ENCODE data around the gene ADARB1.

ADARB1 gene

DNA sequence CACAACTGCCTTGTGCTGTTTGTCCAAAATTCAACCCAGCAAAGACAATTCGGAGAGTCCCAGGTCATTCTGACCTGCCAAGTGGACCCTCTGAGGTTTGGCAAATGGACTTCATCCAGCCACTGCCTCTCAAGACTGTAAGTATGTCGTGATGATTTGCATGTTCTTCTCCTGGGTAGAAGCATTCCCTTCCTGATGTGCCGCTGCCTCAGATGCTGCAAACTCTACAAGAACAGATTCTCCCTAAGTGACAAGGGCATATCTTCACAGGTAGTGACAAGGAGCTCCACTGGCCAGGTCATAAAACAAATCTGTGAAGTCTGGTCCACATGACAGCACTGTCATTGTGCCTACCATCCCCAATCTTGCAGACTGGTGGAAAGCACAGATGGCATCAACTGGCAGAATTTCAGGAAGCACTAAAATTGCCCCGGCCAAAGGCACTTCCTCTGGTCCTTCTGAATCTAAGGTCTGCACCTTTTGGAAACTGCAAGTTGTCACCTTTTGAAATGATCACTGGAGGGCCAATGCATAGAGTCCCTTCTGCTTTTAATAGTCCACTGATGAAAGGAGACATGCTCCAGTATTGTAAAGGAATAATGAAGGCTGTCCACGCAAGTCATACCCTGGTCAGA is 185.9 kb downstream of the ADARB1 start:
- no peak for DNase-seq (ENCODE audit: low read depth in 1 of 2, low spot score in 1 of 2)

DNA sequence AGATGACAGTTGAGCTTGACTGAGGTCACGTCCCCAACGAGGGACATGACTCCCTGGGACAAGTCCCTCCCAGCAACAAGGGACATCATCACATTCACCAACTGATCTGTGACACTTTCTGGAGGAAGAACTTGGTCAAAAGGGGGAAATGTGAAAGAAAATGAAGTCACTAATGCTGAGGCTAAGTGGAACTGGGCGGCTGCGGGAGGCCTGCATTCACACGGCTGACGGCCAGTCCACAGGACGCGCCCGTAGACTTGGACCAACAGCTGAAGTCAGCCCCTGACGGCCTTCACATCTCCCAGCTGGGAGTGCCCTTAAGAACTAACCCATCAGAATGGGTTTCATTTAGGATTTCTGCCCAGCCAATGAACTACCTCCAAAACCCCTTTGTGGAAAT is 186.7 kb downstream of the ADARB1 start:
- no peak for DNase-seq (ENCODE audit: low read depth in 1 of 2, low spot score in 1 of 2)

DNA sequence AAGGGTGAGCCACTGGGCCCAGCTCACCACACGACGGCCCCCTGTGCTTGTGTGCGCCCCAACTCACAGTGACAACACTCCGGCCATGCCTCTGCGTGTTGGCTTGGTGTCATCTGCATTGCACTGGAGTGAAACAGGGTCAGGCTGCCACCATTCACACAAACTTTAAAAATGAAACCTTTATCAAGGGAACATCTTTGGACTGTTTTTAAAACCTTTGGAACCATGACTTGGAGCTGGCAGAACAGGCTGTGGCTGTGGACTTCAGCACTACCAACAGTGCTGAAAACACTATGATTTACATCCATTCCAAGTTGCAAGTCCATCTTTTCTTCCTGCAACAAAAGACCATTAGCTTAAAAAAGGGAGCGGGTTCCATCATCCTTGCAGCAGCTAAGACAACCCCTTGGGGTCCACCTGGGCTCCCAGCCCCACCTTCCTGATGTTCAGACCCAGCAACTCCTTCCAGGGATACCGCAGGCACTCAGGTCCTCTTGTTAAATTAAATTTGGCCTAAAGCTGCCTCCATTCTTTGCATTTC is 187.7 kb downstream of the ADARB1 start:
- DNase-seq (ENCODE audit: low read depth in 1 of 2, low spot score in 1 of 2), result no peak

DNA sequence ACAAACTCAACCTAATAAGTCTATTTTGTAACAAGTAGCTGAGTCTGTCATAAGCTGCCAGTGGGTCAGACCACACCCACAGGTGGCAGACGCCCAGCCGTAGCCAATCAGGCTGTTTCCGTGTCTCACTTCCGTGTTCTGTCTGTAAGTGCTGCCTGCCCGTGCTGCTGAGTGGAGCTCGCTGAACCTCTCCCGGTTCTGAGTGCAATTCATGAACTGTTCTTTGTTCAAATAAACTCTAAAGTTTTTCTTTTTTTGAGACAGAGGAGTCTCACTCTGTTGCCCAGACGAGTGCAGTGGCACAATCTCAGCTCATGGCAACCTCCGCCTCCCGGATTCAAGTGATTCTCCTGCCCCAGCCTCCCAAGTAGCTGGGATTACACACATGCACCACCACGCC is 188.2 kb downstream of the ADARB1 start:
- no peak for DNase-seq (ENCODE audit: low read depth in 1 of 2, low spot score in 1 of 2)

DNA sequence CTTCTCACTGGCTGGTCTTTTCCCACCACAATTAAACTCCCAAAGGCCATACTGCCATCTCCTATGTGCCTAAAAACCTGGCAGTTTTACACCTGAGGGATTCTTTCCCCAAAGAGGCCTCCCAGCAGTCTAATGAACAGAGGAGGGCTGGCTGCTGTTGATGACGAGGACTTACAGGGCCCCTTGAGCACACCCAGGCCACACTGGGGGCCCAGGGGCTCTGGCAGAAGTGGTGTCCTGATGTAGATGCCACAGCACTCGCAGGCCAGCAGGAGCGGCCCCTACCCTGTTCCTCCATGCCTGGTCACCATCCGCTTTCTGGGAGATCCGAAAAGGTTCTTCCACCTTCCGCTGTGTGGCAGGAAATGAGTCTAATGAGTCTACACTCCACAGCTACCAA is 189.2 kb downstream of the ADARB1 start:
- DNase-seq (ENCODE audit: low read depth in 1 of 2, low spot score in 1 of 2), result no peak

DNA sequence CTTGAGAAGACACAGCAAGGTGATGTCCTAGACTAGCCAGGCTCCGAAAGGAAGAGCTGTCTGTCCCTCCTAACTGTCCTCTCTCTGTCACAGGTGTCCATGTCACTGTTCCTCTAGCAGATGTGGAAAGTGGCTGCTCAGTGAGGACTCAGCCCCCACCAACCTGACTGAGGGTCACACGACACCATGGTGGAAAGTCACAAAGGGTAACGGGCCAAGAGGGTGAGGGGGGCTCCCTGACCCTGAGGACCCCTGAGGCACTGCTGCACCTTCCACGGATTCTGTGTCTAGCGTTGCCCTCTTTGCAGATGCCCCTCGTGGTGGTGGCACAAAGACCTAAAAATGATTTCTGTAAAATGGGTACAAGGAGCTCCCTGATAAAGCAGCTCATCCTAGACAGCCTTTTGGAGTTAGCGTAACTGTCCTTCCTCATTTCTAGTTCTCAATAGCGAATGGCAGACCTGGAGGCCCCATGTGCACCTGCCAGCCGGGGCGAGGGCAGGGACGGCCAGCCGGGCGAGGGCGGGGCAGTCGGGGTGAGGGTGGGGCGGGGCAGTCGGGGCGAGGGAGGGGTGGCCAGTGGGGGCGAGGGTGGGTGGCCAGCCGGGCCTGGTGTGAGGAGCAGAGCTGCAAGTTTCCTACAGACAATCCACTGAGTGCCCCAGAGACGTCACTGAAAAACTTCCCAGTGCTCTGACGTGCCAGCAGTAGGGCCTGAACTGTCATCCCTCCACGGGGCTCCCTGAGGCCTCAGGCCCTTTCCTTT is 189.9 kb downstream of the ADARB1 start:
- DNase-seq (ENCODE audit: low read depth in 1 of 2, low spot score in 1 of 2), result no peak

DNA sequence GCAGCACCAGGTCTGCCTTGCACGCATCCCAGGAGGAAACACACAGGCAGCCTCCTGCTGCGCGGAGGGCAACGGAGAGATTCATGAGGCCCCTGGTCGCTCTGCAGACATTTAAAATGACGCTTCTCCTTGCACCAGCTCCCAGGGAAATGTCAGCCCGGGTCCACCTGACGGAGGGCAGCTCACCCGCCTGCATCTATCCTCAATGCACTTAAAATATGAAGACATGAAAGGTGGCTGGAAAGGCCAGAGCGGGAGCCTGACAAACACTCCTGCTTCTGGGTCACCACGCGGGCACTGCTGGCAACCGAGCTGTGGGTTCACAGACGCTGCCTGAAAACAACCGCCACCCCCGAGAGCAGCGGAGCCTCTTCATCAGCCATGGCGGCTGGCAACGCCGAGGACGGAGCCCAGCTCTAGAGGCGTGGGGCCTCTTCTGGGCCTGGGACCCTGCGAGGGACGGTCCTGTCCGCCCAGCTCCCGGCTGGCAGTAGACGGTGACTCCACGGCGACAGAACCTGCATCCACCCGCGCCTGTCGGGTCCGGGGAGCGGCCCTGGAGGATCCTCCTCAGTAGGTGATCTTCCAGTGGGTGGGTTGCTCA is 190.6 kb downstream of the ADARB1 start:
- DNase-seq (ENCODE audit: low read depth in 1 of 2, low spot score in 1 of 2), result no peak

DNA sequence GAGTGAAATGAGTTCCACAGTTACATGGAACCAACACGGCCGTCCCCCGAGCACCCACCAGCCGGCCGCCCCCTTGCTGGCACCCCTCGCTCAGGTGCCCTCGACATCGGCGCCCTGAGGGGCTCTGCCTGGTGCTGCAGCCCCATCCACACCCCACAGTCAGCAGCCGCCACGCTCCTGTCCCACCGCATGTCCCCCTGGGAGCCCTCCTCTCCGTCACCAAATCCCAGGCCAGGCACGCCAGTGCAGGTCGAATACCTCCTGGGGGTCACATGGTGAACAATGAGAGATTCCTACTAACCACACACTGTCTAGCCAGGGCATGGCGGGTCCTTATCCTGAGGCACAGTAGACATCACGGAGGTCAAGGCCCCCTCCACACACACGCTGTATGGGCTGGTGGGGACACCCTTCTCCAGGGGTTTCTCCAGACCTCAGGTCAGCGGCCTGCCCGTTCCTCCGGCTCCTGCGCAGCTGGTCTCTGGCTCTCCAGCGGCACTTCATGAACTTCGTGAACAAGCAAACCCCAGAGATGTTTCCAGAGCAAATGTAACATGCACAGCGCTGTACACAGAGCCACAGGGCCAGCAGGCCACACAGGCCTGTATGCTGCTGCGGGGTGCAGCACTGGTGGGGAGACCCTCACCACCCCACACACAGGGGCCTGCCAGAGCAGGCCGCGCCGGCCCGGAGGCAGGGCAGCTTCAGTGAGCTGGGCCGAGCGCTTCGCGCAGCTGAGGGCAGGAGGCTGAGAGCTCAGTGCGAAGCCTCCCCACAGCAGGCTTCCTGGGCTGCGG is 191.5 kb downstream of the ADARB1 start:
- no peak for DNase-seq (ENCODE audit: low read depth in 1 of 2, low spot score in 1 of 2)

DNA sequence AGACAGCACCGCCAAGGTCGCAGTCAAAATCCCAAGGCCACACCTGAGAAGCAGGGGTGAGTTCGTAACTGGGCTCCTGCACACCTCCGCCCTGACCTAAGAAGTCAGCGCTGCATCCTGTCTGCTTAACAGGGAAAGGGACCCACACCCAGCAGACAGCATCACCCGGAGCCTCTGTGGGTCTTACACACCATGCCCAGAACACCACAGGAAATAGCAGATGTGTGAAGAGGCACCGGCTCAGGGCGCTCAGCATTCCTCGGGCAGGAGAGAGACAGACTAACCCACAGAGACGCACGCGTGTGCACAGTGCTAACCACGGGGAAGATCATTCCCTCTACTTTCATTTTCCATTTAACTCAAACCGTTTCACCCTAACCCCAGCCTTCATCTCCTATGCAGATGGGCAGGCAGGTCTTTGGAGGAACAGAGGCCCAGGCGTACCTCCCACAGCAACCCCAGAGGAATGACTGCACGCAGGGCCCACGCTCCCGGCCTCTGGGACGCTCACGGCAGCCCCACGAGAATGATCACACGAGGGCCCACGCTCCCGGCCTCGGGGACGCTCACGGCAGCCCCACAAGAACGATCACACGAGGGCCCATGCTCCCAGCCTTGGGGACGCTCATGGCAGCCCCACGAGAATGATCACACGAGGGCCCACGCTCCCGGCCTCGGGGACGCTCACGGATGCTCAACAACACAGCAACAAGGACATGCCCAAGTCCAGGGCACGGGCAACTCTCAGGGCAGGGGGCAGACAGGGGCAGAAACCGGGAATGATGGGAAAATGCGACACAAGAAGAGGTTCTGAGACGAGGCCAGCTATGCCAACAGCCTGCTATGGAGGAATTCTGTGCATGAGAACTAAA is 192.4 kb downstream of the ADARB1 start:
- DNase-seq (ENCODE audit: low read depth in 1 of 2, low spot score in 1 of 2), result peak in 1 of 2 donors; percentile 27

DNA sequence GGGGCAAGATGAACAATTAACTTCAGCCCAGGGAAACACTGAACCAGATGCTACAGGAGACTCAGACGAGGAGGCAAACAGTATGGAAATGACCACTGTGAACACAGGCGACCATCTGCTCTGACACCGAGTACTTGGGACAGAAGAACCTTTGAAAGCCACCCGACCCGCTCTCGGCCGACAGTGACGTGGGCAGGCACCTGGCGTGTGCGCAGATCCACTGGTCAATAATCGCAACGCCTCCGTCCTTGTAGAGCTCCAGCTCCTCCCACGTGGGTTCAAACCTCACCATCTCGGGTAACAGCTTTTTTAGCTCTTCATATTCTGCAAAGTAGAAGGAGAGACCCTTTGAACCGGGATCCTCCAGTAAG is 193.0 kb downstream of the ADARB1 start:
- no peak for DNase-seq (ENCODE audit: low read depth in 1 of 2, low spot score in 1 of 2)

DNA sequence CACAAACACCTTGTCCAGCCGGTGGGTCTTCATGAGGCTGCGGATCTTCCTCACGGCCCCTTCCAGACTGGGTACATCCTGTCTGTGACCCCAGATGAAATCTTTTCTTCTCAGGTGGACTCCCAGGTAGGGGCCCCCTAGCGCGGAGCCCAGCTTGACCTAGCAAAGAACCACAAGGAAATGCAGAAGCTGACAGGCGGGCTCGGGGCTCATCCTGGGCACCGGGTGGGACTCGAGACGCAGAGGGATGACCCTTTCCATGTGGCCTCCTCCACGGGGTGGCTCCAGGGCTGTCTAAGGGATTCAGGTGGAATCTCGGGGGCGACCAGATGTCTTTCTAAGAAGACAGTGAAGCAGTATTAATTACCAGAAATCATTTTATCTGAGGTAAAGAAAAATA is 195.5 kb downstream of the ADARB1 start:
- DNase-seq (ENCODE audit: low read depth in 1 of 2, low spot score in 1 of 2), result no peak

DNA sequence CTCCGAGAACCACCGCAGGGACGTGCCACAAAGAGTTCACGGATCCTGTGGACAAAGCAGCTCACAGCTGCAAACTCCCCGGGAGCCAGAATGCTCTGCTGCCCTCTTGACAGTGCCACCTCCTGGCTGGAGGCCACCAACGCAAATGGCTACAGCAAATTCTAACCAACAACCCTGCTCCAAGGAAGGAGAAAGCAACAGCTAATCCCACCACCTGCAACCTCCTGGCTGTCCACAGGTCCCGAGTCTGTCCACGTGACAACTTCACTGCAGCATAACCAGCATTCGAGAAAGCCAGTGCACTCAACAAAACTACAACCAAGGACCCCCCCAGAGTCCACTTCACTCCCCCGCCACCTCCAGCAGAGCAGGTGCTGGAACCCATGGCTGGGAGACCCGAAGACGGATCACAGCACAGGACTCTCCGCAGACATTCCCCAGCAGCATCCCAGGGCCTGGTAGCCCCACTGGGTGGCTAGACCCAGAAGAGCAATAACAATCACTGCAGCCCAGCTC is 196.0 kb downstream of the ADARB1 start:
- no peak for DNase-seq (ENCODE audit: low read depth in 1 of 2, low spot score in 1 of 2)
